Transverse colon (tissue), 4 donors: ENCODE data around the gene NOC4L.

Experiments used
- EP300 ChIP-seq: sonication (generic); formaldehyde crosslinking; IDR thresholded peaks from one replicate; pipeline ENCODE4 v1.6.1; 2017; ENCODE audit warnings: antibody characterized with exemption, low read depth
- POLR2A ChIP-seq: fragments of 450-650 bp; IDR thresholded peaks from one replicate; pipeline ENCODE4 v1.6.1; 2016; ENCODE audit warnings: antibody characterized with exemption, mild to moderate bottlenecking, moderate library complexity
- POLR2AphosphoS5 ChIP-seq, 3 donors: sonication (generic); formaldehyde crosslinking; IDR thresholded peaks; one replicate each; pipeline ENCODE4 v1.6.1; 2016; ENCODE audit warnings: antibody characterized with exemption in 3 of 3
- TF ChIP-seq, protein P1 (sequence below), 5 experiments: fragments of 200-600 bp in 3 of 5; fragments of 450-650 bp in 2 of 5; sonication (generic) in 3 of 5; IDR thresholded peaks; 1 replicate in 2 of 5; 2 replicates in 3 of 5; pipeline ENCODE4 v1.5.1; 2016 to 2017; ENCODE audit warnings: antibody characterized with exemption in 5 of 5, inconsistent platforms in 3 of 5, mild to moderate bottlenecking in 2 of 5, moderate library complexity in 1 of 5

DNA sequence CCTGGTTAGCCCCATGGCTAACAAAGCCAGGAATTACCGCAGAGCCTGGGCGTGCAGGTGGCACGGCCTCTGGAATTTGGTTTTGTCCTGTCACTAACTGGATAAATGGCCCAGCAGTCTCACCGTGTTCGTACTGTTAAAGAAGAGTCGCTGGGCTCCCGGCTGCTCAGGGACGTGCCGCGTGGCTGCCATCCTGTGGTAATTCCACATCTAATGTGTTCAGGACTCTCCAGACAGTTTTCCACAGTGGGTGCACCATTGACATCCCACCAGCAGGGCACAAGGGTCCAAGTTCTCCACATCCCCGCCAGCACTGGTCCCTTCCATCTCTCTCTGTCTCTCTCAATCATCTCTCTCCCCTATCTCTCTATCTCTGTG, 19.6 kb downstream of the NOC4L start:
- TF ChIP-seq, protein P1, sequence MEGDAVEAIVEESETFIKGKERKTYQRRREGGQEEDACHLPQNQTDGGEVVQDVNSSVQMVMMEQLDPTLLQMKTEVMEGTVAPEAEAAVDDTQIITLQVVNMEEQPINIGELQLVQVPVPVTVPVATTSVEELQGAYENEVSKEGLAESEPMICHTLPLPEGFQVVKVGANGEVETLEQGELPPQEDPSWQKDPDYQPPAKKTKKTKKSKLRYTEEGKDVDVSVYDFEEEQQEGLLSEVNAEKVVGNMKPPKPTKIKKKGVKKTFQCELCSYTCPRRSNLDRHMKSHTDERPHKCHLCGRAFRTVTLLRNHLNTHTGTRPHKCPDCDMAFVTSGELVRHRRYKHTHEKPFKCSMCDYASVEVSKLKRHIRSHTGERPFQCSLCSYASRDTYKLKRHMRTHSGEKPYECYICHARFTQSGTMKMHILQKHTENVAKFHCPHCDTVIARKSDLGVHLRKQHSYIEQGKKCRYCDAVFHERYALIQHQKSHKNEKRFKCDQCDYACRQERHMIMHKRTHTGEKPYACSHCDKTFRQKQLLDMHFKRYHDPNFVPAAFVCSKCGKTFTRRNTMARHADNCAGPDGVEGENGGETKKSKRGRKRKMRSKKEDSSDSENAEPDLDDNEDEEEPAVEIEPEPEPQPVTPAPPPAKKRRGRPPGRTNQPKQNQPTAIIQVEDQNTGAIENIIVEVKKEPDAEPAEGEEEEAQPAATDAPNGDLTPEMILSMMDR (IDR thresholded peaks at IDR 0.05): peak in 1 of 5 experiments; percentile 6
- TF ChIP-seq POLR2A (no peak), POLR2AphosphoS5 (IDR thresholded peaks at IDR 0.05) (no peak), EP300 (no peak)
